SIG-M5 treated with dmso at 0.1 percent for 504 hours (cell line): ENCODE measurements around the gene OR2T4.

Experiments used
- DNase-seq: peaks from one replicate; lab custom pipeline; 2025; ENCODE audit not compliant: unreplicated experiment; lab: John Stamatoyannopoulos, UW

Gene OR2T4, protein sequence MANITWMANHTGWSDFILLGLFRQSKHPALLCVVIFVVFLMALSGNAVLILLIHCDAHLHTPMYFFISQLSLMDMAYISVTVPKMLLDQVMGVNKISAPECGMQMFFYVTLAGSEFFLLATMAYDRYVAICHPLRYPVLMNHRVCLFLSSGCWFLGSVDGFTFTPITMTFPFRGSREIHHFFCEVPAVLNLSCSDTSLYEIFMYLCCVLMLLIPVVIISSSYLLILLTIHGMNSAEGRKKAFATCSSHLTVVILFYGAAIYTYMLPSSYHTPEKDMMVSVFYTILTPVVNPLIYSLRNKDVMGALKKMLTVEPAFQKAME

GRCh38 chr1:248361121-248361715, at the start of gene OR2T4:
Gene OR2T4, plus strand, starts transcription at chr1:248361665. Its CDS starts 0 bp downstream, at chr1:248361665.
- DNase-seq: no peak

- no peak for DNase-seq
Observed at GRCh38 chr1:248316796-248317195, 44.7 kb upstream of the OR2T4 start.

- no peak for DNase-seq
Observed at GRCh38 chr1:248324468-248324867, 37.0 kb upstream of the OR2T4 start, which contains the start of gene OR2M7. Gene OR2M7, minus strand, starts transcription at chr1:248324568. Its CDS starts 0 bp downstream, at chr1:248324568.

GRCh38 chr1:248343451-248343850, 18.0 kb upstream of the OR2T4 start:
- DNase-seq: no peak

GRCh38 chr1:248348475-248348874, 13.0 kb upstream of the OR2T4 start, which contains the start of gene OR14C36:
Gene OR14C36, plus strand, starts transcription at chr1:248348775. Its CDS starts 0 bp downstream, at chr1:248348775.
- DNase-seq: no peak

GRCh38 chr1:248359415-248359814, 2.0 kb upstream of the OR2T4 start:
- DNase-seq: no peak

DNA sequence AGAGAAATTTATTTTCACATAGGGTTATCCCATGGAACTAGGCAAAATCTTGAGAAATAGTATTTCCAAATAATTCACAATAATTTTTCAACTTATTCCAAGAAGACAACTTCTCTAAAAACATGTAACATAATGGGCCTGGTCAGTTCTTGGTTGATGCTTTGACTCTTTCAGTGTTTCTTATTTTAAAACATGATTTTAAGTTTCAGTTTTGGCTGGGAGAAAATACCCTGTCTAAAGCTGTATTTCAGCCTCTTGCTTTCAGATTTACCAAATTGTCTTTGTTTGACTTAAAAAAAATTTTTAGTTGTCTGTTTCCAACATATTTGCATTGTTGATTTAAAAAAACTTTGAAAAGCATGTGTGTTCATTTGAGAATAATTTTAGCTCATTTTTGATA, 5.1 kb downstream of the OR2T4 start:
- no peak for DNase-seq

- DNase-seq: no peak
Observed at GRCh38 chr1:248372394-248372793, 10.9 kb downstream of the OR2T4 start.

DNA sequence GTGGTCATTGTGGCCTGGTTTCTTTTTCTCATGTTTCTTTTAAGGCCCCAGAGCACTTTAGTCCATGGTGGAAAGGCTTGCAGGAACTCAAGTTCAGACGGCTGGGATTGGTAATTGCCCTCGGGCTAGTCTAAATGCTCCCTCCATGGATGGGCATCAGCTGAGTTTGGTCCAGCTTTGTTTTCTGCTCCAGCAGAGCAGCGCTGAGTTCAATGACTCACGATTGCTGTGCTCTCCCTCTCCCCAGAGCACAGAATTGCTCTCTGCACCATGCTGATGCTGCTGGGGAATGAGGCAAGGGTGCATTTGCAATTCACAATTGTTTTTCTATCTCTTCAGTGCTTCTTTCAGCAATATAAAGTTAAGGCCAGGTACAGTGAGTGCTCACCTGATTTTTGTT, 12.3 kb downstream of the OR2T4 start:
- DNase-seq: no peak

- no peak for DNase-seq
Observed at GRCh38 chr1:248375446-248375845, 14.0 kb downstream of the OR2T4 start, which contains the start of gene OR2T6. Gene OR2T6, plus strand, starts transcription at chr1:248375746. Its CDS starts 11,863 bp downstream, at chr1:248387609.

GRCh38 chr1:248376916-248377315, 15.5 kb downstream of the OR2T4 start:
- no peak for DNase-seq

DNA sequence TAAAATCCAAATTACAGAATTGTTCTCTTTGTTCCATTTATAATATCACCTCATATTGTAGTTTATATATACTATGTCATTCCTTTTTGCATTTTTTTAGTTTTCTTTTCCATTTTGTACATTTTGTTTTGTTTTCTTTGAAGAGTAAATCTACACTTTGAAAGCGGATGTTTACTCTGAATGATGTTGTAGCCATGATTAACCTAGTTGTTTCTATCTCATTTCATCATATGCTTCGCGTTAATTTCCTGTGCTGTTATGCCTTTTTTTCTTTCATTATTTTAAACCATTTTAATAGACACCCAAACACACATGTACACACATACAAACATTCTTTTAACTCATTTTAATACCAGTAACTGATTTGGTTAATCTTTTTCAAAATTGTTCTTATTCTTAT, 19.4 kb downstream of the OR2T4 start:
- DNase-seq: no peak

GRCh38 chr1:248388426-248388825, 27.0 kb downstream of the OR2T4 start:
- no peak for DNase-seq

- DNase-seq: no peak
Observed at GRCh38 chr1:248393050-248393449, 31.6 kb downstream of the OR2T4 start.

DNA sequence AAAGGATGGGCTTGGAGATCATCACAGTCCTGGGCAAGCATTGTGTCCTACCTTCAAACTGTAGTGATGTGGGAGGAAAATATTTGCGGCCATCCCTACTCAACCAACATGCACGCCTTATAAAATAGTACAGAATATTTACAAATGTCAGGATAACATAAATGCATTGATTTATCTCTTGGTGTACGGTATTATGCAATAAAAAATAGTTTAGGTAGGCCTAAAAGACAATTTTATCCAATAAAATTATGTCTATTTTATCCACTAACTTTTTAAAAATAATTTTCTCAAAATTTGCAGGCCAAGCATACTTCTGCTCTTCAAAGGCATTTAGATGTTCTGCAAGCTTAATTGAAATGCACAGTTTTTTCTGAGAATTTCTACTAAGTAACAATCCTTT, 41.3 kb downstream of the OR2T4 start, which contains the start of gene OR2T1:
OR2T1 (plus strand) TSS at position 301 of the 400 bp plus-strand sequence. CDS start 3,100 bp downstream, outside the sequence.
- no peak for DNase-seq

DNA sequence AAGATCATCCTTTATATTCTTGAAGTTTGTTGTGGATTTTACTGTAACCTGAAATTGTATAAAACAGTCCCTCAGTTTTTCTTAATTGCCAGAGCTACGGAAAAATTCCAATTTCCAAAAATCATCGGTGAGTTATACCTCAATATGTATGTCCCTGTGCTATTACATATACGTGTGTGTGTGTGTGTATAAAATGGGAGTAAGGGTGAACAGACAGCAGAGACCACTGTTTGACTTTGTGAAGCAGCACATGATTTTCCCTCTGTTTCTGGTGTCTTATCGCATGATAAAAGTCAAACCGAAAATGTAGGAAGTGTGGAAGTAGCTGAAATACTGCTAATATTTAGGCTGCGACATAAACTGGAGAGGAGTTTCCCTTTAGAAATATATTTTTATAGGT, 42.6 kb downstream of the OR2T4 start:
- peak; percentile 18 for DNase-seq

- DNase-seq: no peak
Observed at GRCh38 chr1:248406721-248407692, 45.5 kb downstream of the OR2T4 start.
